PFSK-1 (cell line): ENCODE measurements around the gene SESN3.

Experiments used
- FOXP2 ChIP-seq: optimal IDR thresholded peaks from 2 replicates; pipeline ENCODE3; 2011; ENCODE audit warnings: borderline replicate concordance, control low read depth, inconsistent platforms; ENCODE audit not compliant: insufficient read depth; ENCODE audit errors: extremely low read length, extremely low read depth
- POLR2AphosphoS5 ChIP-seq: IDR thresholded peaks from 2 replicates; pipeline ENCODE4 v1.6.1; 2012; ENCODE audit warnings: low read depth, mild to moderate bottlenecking, control low read depth, low read length, moderate library complexity
- SIN3A ChIP-seq: IDR thresholded peaks from 2 replicates; pipeline ENCODE4 v1.6.1; 2012; ENCODE audit warnings: mild to moderate bottlenecking, low read length, moderate library complexity, borderline replicate concordance; ENCODE audit not compliant: insufficient read depth
- TAF1 ChIP-seq: IDR thresholded peaks from 2 replicates; pipeline ENCODE4 v1.6.1; 2012; ENCODE audit warnings: low read length, control low read depth, borderline replicate concordance; ENCODE audit not compliant: insufficient read depth
- TF ChIP-seq, protein P1 (sequence below), 2 experiments: IDR thresholded peaks; 2 replicates each; pipeline versions ENCODE4 v1.6.1 to v1.8.0; 2011 to 2012; ENCODE audit warnings: low read depth in 2 of 2, low read length in 2 of 2, control low read depth in 1 of 2, inconsistent platforms in 1 of 2, mild to moderate bottlenecking in 1 of 2, moderate library complexity in 1 of 2; ENCODE audit not compliant: insufficient read depth in 1 of 2

The SESN3 gene

DNA sequence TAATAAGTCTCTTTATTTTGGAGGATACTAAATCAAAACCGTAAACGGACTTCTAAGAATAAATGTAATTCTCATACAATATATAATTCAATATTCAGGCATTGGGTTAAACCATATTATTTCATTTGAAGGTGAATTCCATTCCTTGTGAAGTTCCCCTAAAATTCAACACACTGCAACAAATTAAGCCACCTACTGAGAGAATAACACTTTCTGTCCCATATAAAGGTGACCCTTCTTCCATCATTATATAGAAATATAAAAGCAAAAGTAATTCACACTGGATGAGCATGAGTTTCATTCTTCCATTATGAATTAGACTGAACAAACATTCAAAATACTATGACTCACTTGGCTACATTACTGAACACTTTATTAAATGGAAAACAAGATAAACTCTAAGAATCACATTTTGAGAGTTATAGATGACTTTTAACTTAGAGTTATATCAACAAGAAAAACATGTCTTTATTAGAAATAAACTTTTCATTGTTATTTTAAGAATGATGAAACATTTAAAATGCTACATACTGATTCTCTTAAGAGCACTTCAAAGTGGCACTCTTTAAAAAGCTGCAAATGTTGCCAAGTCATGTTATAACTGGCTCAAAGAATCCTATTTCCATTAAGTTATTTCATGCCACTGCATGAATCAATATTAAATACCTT is 2.8 kb downstream of the SESN3 start:
- TF ChIP-seq, protein P1, sequence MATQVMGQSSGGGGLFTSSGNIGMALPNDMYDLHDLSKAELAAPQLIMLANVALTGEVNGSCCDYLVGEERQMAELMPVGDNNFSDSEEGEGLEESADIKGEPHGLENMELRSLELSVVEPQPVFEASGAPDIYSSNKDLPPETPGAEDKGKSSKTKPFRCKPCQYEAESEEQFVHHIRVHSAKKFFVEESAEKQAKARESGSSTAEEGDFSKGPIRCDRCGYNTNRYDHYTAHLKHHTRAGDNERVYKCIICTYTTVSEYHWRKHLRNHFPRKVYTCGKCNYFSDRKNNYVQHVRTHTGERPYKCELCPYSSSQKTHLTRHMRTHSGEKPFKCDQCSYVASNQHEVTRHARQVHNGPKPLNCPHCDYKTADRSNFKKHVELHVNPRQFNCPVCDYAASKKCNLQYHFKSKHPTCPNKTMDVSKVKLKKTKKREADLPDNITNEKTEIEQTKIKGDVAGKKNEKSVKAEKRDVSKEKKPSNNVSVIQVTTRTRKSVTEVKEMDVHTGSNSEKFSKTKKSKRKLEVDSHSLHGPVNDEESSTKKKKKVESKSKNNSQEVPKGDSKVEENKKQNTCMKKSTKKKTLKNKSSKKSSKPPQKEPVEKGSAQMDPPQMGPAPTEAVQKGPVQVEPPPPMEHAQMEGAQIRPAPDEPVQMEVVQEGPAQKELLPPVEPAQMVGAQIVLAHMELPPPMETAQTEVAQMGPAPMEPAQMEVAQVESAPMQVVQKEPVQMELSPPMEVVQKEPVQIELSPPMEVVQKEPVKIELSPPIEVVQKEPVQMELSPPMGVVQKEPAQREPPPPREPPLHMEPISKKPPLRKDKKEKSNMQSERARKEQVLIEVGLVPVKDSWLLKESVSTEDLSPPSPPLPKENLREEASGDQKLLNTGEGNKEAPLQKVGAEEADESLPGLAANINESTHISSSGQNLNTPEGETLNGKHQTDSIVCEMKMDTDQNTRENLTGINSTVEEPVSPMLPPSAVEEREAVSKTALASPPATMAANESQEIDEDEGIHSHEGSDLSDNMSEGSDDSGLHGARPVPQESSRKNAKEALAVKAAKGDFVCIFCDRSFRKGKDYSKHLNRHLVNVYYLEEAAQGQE (IDR thresholded peaks at IDR 0.05; ENCODE audit: insufficient read depth in 1 of 2, low read depth in 2 of 2, low read length in 2 of 2): no peak
- no peak for TF ChIP-seq POLR2AphosphoS5
- no peak for TF ChIP-seq TAF1
- TF ChIP-seq SIN3A: no peak
- no peak for TF ChIP-seq FOXP2

DNA sequence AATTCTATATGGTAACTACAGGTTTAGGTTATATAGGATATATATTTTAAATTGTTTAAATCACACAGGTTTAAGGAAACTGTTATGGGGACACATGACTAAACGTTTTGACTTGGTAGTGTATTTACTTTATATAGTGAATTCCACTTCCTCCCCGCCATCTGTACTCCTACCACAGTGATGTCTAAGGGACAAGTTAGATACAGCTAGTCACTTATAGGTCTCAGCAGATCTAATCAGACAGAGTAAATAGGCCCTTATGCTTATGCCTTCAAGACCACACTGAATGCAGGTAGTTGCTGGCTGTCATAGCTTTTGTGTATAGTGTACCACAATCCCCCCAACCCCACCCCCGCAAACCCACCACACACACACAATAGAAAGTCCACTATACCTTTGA is 8.2 kb downstream of the SESN3 start:
- no peak for TF ChIP-seq POLR2AphosphoS5
- no peak for TF ChIP-seq TAF1
- TF ChIP-seq FOXP2: no peak
- TF ChIP-seq SIN3A: no peak
- TF ChIP-seq, protein P1 (IDR thresholded peaks at IDR 0.05; ENCODE audit: insufficient read depth in 1 of 2, low read depth in 2 of 2, low read length in 2 of 2): no peak

DNA sequence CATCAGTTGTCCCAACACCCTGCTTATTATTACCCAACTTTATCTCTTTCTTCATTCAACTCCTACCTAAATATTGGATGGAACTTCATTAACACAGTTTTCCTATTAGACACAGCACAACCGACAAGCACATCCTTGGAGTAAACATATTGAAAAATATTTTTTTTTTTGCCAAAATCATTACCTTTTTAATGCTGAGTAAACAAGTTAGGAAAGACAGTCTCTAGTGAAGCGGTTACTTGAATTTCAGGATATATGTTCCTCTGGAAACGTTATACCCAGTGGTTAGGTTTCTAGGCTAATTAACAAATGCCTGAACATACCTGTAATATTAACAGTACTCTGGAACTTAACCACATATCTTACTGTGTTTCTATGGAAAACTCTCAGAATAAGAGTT is 11.4 kb downstream of the SESN3 start:
- TF ChIP-seq, protein P1 (IDR thresholded peaks at IDR 0.05; ENCODE audit: insufficient read depth in 1 of 2, low read depth in 2 of 2, low read length in 2 of 2): no peak
- TF ChIP-seq SIN3A: no peak
- no peak for TF ChIP-seq FOXP2
- TF ChIP-seq TAF1: no peak
- no peak for TF ChIP-seq POLR2AphosphoS5

DNA sequence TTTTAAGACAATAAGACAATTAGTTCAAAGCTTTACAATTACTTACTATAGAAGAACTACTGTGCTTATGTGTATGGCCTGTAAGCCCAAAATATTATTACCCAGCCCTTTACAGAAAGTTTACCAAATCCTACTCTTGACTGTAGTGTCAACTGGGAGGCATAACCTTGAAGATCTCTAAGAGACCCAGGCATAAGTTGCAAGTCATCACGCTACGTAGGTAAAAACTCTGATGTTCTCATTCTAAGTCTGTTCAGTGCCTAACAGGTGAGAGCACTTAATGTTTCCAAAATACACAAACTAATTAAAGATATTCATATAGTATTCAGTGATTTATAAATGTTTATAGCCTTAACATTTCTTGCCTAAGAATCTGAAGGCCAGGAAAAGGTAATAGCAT is 12.9 kb downstream of the SESN3 start:
- TF ChIP-seq FOXP2: no peak
- TF ChIP-seq SIN3A: no peak
- TF ChIP-seq, protein P1 (IDR thresholded peaks at IDR 0.05; ENCODE audit: insufficient read depth in 1 of 2, low read depth in 2 of 2, low read length in 2 of 2): no peak
- TF ChIP-seq TAF1: no peak
- no peak for TF ChIP-seq POLR2AphosphoS5

DNA sequence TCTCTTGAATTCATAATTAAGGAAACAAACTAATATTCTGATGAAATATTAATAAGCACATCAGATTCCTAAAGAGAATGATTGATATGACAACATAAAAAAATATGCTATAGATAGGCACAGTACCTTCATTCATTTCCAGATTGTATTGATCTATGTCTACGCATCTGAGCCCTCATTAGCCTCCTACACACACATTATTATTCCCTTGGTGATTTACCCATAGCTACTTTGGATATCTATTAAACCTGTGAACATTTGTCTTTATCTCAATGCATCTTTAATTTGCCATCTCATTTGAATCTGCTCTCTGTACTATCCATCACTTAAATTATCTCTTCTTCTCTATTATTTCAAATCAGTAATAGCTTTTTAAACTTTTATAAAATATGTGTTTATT is 18.4 kb downstream of the SESN3 start:
- TF ChIP-seq FOXP2: no peak
- TF ChIP-seq, protein P1 (IDR thresholded peaks at IDR 0.05; ENCODE audit: insufficient read depth in 1 of 2, low read depth in 2 of 2, low read length in 2 of 2): no peak
- no peak for TF ChIP-seq TAF1
